Osteoblast (primary cell): ENCODE results near the gene NDUFS6. TPM values are rescaled to one million over a fixed set of nuclear protein-coding genes. Genes with fewer than 3 reads are reported as not detected.

Experiments used
- DNase-seq: peaks from one replicate; pipeline ENCODE4 v3.0.0; 2011; ENCODE audit warnings: low spot score, mixed read lengths; ENCODE audit not compliant: insufficient read length; ENCODE audit errors: missing footprints
- H2AFZ ChIP-seq: 2 replicates; pipeline ENCODE4 v1.6.0; 2011; ENCODE audit warnings: mild to moderate bottlenecking, low read length
- H3K27ac ChIP-seq: 2 replicates; pipeline ENCODE4 v1.5.1; 2011; ENCODE audit warnings: mild to moderate bottlenecking, low read depth, low read length, moderate library complexity
- H3K27me3 ChIP-seq: 2 replicates; pipeline ENCODE4 v1.6.0; 2012; ENCODE audit warnings: mild to moderate bottlenecking, control low read depth, inconsistent platforms, low read length, moderate library complexity; ENCODE audit not compliant: insufficient read depth
- H3K36me3 ChIP-seq: 2 replicates; pipeline ENCODE4 v1.5.1; 2011; ENCODE audit warnings: mild to moderate bottlenecking, low read length, control low read depth, moderate library complexity; ENCODE audit not compliant: insufficient read depth
- H3K4me1 ChIP-seq: 2 replicates; pipeline ENCODE4 v1.5.1; 2011; ENCODE audit warnings: mild to moderate bottlenecking, low read length, control low read depth, moderate library complexity; ENCODE audit not compliant: insufficient read depth
- H3K4me2 ChIP-seq: 2 replicates; pipeline ENCODE4 v1.6.0; 2011; ENCODE audit warnings: mild to moderate bottlenecking, low read length; ENCODE audit not compliant: insufficient read depth
- H3K4me3 ChIP-seq: fragments of 200-600 bp; sonication (generic); 3 replicates; pipeline ENCODE4 v1.5.1; 2012; ENCODE audit warnings: mild to moderate bottlenecking, low read length, inconsistent platforms; ENCODE audit not compliant: insufficient read depth
- H3K79me2 ChIP-seq: 2 replicates; pipeline ENCODE4 v1.6.0; 2012; ENCODE audit warnings: mild to moderate bottlenecking, low read length, control low read depth, inconsistent platforms; ENCODE audit not compliant: insufficient read depth
- H3K9me3 ChIP-seq: 2 replicates; pipeline ENCODE4 v1.5.1; 2011; ENCODE audit warnings: low read depth, low read length, control low read depth
- H4K20me1 ChIP-seq: 2 replicates; pipeline ENCODE4 v1.6.0; 2012; ENCODE audit warnings: mild to moderate bottlenecking, low read length, control low read depth; ENCODE audit not compliant: insufficient read depth
- total RNA-seq: library from RNA; depleted of rRNA; stranded (reverse); fragments of >200 nt; gene quantifications from 2 replicates; pipeline ENCODE4 v1.2.3, GENCODE V29; 2012
- TF ChIP-seq, protein P1 (sequence below): IDR thresholded peaks from 2 replicates; pipeline ENCODE4 v1.5.1; 2011; ENCODE audit warnings: mild to moderate bottlenecking, low read depth, low read length, moderate library complexity; ENCODE audit errors: extremely low read depth

NDUFS6 gene
- total RNA-seq, 1 donor: 23.9 TPM

DNA sequence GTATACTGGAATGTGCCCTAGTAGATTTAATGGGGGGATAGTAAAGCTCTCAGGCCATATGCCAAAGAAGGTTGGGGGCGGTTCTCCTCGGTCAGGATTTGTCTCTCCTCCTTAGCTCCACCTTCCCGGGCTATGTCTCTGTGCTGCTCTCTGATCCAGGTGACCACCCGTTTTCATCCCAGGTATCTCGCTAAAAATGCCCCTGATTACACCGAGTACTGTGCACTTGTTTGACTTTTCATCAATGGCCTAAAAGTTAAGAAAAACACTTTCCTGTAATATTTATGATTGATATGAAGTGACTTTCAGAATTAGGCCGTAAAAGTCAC lies 724 bp downstream of the NDUFS6 start:
- no peaks in the 10 kb centered on the region for H3K9me3 ChIP-seq
- peak overlapping the region; percentile 83 for H3K27ac ChIP-seq
- peaks cover 21% of the 10 kb centered on the region for H3K4me1 ChIP-seq
- H4K20me1 ChIP-seq: peaks cover 7% of the 10 kb centered on the region
- H3K27me3 ChIP-seq: no peaks in the 10 kb centered on the region
- H2AFZ ChIP-seq: peak overlapping the region; percentile 90
- peaks cover 76% of the 10 kb centered on the region for H3K79me2 ChIP-seq
- H3K4me2 ChIP-seq: peak overlapping the region; percentile 98
- H3K36me3 ChIP-seq: peaks cover 46% of the 10 kb centered on the region
- peak; percentile 57 for DNase-seq
- TF ChIP-seq, protein P1, sequence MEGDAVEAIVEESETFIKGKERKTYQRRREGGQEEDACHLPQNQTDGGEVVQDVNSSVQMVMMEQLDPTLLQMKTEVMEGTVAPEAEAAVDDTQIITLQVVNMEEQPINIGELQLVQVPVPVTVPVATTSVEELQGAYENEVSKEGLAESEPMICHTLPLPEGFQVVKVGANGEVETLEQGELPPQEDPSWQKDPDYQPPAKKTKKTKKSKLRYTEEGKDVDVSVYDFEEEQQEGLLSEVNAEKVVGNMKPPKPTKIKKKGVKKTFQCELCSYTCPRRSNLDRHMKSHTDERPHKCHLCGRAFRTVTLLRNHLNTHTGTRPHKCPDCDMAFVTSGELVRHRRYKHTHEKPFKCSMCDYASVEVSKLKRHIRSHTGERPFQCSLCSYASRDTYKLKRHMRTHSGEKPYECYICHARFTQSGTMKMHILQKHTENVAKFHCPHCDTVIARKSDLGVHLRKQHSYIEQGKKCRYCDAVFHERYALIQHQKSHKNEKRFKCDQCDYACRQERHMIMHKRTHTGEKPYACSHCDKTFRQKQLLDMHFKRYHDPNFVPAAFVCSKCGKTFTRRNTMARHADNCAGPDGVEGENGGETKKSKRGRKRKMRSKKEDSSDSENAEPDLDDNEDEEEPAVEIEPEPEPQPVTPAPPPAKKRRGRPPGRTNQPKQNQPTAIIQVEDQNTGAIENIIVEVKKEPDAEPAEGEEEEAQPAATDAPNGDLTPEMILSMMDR: no peak
- peak overlapping the region; percentile 95 for H3K4me3 ChIP-seq

DNA sequence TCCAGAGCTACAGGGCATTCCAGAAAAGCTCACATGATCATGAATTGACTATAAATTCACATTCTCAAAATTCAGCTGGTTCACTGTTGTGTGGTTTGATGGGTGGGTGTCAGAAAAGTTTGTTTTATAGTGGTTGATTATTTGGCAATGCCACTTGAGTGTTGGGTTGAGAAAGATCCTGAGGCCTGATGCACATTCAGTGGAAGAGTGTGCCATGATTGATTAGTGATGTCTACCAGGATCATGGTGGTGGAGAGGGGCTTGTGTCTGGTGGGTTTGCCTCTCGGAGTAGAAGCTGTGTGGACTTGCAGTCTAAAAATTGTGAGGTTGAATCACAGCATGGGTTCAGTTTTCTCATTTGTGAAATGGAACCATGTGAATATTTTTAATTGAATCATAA lies 2.0 kb downstream of the NDUFS6 start:
- no peak overlapping the region for H3K4me3 ChIP-seq
- H2AFZ ChIP-seq: no peak overlapping the region
- H4K20me1 ChIP-seq: peaks cover 7% of the 10 kb centered on the region
- H3K36me3 ChIP-seq: peaks cover 45% of the 10 kb centered on the region
- no peaks in the 10 kb centered on the region for H3K27me3 ChIP-seq
- no peaks in the 10 kb centered on the region for H3K9me3 ChIP-seq
- no peak for DNase-seq
- H3K4me1 ChIP-seq: peaks cover 21% of the 10 kb centered on the region
- no peak overlapping the region for H3K27ac ChIP-seq
- H3K4me2 ChIP-seq: no peak overlapping the region
- peaks cover 80% of the 10 kb centered on the region for H3K79me2 ChIP-seq
- TF ChIP-seq, protein P1: no peak

DNA sequence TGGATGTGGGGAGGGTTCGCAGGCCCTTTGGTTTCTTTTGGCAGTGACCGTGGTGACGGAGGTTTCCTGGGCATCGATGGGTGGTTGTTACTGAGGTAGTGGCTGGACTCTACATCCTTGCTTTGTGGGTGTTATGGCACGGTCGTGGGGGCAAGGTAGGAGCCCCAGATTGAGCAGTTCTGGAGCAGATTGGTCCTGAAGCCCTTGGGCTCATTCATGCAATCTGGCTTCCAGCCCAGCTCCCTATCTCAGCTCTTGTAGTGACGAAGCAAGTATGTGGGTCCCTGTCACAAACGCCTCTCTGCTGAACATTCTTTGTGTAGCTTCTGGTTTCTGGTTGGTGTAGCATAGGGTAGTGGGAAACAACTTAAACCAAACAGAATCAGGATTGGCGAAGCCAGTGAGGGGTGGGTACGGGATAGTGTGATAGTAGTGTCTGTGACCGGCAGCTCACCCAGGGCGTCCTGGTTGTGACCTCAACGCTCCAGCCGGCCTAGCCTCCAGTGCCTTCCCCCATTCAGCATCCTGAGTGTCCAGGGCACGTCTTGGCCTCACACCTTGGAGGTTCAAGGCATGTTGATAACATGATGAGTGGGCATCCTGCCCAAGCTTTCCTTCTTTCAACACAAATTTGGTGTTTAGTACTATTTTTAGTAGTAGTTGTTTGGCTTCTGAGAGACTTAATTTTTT lies 2.9 kb downstream of the NDUFS6 start:
- no peak overlapping the region for H2AFZ ChIP-seq
- H3K36me3 ChIP-seq: peaks cover 43% of the 10 kb centered on the region
- peaks cover 15% of the 10 kb centered on the region for H3K4me1 ChIP-seq
- H3K4me3 ChIP-seq: no peak overlapping the region
- H3K4me2 ChIP-seq: no peak overlapping the region
- no peaks in the 10 kb centered on the region for H3K9me3 ChIP-seq
- peak; percentile 19 for DNase-seq
- H4K20me1 ChIP-seq: peaks cover 5% of the 10 kb centered on the region
- H3K79me2 ChIP-seq: peaks cover 76% of the 10 kb centered on the region
- H3K27ac ChIP-seq: no peak overlapping the region
- TF ChIP-seq, protein P1: no peak
- H3K27me3 ChIP-seq: no peaks in the 10 kb centered on the region

DNA sequence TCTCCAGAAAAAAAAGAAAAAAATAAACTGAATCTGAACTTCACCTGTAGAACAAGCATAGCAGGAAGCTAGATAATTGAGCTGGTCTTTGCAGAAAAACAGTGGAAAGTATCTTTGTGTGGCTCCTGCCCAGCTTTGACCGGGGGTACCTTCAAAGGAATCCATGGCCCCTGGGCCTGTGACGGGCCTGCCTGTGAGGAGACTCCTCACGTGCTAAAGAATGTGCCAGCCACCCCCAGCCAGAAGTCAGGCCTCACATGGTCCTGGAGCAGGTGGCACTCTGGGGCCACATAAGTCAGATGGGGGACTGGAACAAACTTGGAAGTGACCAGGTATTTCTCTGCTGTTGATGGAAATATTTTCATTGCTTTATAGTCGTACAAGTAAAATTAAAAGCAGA lies 4.1 kb downstream of the NDUFS6 start:
- Histone ChIP-seq H3K27me3 (no peaks in the 10 kb centered on the region), H2AFZ (no peak overlapping the region), H3K27ac (no peak overlapping the region), H3K4me2 (no peak overlapping the region), H3K79me2 (peaks cover 83% of the 10 kb centered on the region), H3K36me3 (peaks cover 53% of the 10 kb centered on the region), H4K20me1 (peaks cover 9% of the 10 kb centered on the region), H3K4me1 (peaks cover 12% of the 10 kb centered on the region), H3K9me3 (no peaks in the 10 kb centered on the region), H3K4me3 (no peak overlapping the region)
- DNase-seq: no peak
- TF ChIP-seq, protein P1: no peak
